ENCODE results near the gene GNAS-AS1.

The GNAS-AS1 gene

GRCh38 chr20:58854638-58855471, 4.2 kb upstream of the GNAS-AS1 start:
- no peak for DNase-seq

GRCh38 chr20:58853976-58854637, 3.4 kb upstream of the GNAS-AS1 start:
- no peak for DNase-seq

DNA sequence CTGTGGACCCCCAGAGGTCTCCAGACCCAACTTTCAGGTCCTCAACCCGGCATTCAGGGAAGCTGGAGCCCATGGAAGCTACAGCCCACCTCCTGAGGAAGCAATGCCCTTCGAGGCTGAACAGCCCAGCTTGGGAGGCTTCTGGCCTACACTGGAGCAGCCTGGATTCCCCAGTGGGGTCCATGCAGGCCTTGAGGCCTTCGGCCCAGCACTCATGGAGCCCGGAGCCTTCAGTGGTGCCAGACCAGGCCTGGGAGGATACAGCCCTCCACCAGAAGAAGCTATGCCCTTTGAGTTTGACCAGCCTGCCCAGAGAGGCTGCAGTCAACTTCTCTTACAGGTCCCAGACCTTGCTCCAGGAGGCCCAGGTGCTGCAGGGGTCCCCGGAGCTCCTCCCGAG, 2.8 kb upstream of the GNAS-AS1 start:
- DNase-seq: no peak

DNA sequence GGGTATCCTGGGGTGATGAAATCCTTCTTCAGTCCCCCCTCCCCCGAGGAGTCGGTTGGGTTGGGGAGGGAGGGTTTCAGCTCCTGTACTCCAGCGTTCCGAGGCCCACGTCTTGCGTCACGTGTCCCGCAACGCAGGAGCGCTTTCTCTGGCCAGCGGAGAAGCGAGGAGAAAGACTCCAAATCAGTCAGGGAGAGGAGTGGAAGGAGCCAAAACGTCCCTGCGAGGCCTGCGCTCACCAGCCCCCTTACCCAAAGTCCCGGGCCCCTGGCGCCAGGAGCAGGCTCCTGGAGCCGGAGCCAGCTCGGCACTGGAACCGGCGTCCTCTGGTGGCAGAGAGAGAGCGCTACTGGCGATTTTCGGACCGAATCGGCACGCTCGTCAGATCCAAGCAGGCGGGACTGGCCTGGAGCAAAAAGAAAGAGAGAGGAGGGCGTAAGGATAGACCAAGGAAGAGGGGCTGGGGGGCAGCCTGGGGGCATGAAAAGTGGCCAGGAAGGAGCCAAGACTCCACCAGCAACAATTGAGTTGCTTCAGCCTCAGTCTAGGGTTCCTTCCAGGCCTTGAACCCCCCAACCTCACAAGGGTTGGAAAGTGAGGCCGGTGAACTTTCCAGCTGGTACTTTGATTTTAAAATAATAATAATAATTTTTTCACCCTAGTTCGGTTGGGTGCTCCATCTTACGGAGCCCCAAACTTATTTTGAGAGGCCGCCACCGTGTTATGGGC, 2.0 kb upstream of the GNAS-AS1 start, which contains the start of gene GNAS:
Gene GNAS, plus strand, starts transcription at position 174 of the 729 bp plus-strand sequence.
- no peak for DNase-seq

DNA sequence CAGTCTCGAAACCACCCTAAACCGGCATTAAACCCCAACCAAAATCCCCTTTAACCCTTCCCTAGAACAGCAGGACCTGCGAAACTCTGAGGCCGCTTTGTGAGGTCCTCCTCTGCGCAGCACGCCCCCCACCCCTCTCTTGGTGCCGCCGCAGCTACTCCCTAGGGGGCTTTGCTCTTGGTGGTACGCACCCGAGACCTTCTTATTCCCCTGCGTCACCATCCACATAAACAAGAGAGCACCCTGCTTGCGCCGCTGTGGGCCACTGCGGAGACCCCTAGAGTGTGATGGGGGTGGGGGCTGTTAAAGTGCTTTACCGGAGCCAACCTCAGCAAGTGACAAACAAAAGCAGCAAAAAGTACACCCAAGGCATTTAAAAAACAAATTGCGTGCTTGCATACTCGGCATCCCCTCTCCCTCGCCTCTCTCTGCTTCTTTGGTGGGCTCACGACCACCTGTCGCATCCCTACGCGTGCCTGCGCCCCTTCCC, 1.3 kb upstream of the GNAS-AS1 start:
- DNase-seq: no peak

DNA sequence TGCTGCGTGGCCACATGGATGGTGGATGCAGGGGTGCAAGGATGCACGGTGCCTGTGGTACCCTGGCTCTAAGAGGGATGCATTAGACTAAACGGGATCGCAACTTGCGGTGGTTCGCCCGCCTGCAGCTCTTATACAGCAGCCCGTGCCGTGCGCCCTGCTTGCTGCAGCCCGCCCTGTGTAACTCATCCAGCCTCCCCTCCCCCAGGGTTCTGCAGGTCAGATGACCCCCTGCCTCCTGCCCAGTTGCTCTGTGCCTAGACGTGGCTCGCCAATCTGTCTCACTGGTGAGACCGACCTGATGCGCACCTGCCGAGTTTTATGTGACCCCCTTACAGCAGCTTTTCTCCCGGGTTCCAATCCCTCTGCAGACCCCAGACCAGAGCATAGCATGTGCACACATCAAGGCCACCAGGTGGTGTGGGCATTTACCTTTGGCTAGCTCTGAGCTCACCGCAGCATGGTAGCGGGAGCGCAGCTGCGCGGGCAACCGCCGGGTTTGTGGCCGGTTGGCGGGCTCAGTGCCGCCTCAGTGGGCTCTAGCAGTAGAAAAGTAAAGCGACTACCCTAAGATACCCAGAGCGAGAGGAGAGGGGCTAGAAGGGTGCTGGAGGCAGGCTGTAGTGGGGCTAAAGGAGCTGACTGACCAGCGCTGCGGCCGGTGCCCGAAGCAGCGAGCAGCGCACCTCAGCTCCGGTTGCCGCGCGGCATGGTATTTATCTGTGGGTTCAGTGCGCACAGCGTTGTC, 693 bp upstream of the GNAS-AS1 start:
- no peak for DNase-seq

DNA sequence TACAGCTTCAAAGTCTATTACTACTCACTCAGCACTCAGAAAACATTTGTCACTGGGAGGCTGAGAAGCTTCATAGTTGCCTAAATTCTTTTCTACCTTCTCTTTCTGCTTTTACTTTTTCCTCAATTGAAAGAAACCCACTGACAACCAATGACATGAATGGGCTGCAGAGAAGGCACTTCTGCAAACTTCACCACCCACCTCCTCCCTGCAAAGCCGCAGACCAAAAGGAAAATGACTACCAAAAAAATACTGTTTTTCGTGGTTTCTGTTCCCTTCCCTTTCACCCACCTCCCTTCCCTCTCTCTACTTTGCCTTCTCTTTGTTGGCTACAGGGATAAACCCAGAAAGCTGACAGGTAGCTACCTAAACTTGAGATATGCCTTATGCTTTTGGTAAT, 3.2 kb downstream of the GNAS-AS1 start:
- peak; percentile 29 for DNase-seq

GRCh38 chr20:58845706-58846105, 5.0 kb downstream of the GNAS-AS1 start:
- no peak for DNase-seq

DNA sequence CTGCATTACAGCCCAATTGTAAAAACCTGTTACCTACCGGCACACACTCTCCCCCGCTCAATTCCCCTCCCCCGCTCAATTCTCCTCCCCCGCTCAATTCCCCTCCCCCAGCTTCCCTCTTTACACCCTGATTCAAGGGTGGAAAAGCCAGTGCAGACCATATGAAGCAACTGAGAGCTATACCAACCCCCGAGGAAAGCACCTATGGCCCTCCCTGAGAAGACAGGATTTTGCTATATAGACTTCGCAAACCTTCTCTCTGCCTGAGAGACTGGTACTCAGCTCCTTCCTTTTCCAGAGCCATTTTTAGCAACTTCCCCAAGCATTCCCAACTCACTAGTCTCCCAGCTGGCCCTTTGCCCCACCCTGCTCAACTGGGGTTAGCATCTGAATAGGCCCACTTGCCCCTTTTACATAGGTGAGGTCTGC, 7.6 kb downstream of the GNAS-AS1 start:
- no peak for DNase-seq

GRCh38 chr20:58842276-58842675, 8.4 kb downstream of the GNAS-AS1 start:
- no peak for DNase-seq

GRCh38 chr20:58841539-58842264, 9.0 kb downstream of the GNAS-AS1 start:
- no peak for DNase-seq

- no peak for DNase-seq
These were observed 9.7 kb downstream of the GNAS-AS1 start for GRCh38 chr20:58840816-58841538.

DNA sequence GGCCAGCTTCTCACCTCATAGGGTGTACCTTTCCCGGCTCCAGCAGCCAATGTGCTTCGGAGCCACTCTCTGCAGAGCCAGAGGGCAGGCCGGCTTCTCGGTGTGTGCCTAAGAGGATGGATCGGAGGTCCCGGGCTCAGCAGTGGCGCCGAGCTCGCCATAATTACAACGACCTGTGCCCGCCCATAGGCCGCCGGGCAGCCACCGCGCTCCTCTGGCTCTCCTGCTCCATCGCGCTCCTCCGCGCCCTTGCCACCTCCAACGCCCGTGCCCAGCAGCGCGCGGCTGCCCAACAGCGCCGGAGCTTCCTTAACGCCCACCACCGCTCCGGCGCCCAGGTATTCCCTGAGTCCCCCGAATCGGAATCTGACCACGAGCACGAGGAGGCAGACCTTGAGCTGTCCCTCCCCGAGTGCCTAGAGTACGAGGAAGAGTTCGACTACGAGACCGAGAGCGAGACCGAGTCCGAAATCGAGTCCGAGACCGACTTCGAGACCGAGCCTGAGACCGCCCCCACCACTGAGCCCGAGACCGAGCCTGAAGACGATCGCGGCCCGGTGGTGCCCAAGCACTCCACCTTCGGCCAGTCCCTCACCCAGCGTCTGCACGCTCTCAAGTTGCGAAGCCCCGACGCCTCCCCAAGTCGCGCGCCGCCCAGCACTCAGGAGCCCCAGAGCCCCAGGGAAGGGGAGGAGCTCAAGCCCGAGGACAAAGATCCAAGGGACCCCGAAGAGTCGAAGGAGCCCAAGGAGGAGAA, 10.5 kb downstream of the GNAS-AS1 start:
- DNase-seq: no peak

- no peak for DNase-seq
These were observed 11.2 kb downstream of the GNAS-AS1 start for GRCh38 chr20:58839474-58839874.

DNA sequence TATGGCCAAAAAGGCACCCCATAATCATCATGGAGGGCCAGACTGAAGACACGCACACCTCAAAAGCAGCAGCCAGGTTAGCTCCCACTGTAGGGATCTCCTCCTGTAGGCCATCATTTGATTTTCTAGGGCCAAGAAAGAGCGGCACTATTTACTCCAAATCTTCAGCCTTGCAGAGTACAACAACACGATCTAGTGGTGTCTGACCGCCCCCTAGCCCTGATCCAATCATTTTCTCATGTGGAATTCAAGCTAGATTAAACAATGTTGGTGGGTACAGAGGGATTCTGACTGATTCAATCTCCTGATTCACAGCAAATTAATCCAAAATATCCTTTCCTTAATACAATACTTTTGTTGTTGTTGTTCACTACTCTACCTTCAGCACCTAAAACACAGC, 12.5 kb downstream of the GNAS-AS1 start:
- DNase-seq: no peak

DNA sequence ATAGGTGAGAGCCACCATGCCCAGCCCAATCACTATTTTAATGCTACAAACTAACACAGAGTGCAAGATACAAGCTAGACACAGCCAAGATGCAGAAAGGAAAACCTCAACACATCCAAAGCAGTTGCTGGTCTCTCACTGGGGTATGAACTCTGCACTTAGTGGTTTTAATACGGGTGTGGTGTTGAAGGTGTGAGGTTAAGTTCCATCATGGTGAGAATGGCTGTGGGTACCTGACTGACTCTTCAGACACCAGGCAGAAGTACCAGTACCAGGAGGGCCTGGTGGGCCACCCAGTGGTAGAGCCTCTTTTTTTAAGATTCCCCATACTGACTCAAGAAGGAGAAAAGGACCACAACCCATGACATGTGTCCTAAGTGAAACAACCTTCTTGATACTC, 13.0 kb downstream of the GNAS-AS1 start:
- no peak for DNase-seq

- DNase-seq: no peak
These were observed 14.0 kb downstream of the GNAS-AS1 start for GRCh38 chr20:58836616-58837204.

DNA sequence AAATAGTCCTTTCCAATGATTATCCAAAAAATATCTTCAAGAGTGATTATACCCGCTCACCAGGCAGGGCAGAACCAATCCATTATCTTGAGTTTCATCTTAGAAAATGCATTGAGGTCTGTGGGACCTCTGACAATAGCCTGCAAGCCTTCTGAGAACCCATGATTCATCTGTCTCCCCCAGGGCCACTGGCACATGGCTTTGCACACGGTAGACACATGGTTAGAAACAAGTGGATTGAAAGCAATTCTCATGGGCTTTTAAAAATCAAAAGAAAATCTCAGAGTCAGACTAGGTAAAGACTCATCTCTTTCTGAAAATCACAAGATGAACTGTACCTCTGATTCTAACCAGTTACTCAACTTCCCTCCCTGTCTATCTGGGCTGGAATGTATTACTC, 15.5 kb downstream of the GNAS-AS1 start:
- DNase-seq: no peak

GRCh38 chr20:58833921-58834320, 16.8 kb downstream of the GNAS-AS1 start:
- no peak for DNase-seq

DNA sequence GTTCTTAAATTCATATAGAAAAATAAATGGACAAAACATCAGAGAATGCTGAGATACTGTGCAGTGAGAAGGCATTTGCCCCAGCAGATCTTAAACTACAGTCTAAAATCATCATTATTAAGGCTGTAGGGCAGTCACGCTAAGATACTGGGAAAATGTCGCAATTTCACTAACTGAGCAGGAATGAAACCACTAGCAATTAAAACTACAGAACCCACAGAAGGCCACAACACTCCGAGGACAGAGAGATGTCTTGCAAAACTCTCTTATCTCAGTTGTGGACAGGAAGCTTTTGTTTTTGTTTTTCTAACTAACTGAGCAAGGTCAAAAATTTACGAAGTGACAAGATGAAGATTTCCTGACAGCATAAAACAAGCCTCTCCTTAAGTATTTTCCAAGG, 18.2 kb downstream of the GNAS-AS1 start:
- no peak for DNase-seq
